SK-N-SH (cell line): ENCODE measurements around the gene SNAI3. TPM values are rescaled to one million over a fixed set of nuclear protein-coding genes. Genes with fewer than 3 reads are reported as not detected.

Experiments
- CTCF ChIA-PET: fragments of 300-600, 350-600 bp; formaldehyde crosslinking; extraction: SDS; loops from one replicate; lab custom pipeline; 2021; lab: Yijun Ruan, JAX
- POLR2A ChIA-PET: fragments of 350-600 bp; sonication (Branson Sonifier 250); formaldehyde crosslinking; extraction: SDS; loops from one replicate; lab custom pipeline; 2020; ENCODE audit warnings: antibody characterized with exemption, inconsistent platforms; lab: Yijun Ruan, JAX
- DNase-seq: peaks from one replicate; pipeline ENCODE4 v3.0.0; 2012
- H2AFZ ChIP-seq: fragments of 200-600 bp; sonication (generic); 2 replicates; pipeline ENCODE4 v1.8.1; 2016; ENCODE audit warnings: antibody characterized with exemption, mild to moderate bottlenecking, low read depth
- H3F3A ChIP-seq: fragments of 200-600 bp; sonication (generic); replicated peaks from 2 replicates; pipeline ENCODE3; 2016; ENCODE audit warnings: antibody characterized with exemption, mild to moderate bottlenecking; ENCODE audit not compliant: insufficient read depth
- H3K27ac ChIP-seq, 2 experiments: fragments of 200-500 bp in 1 of 2; fragments of 200-600 bp in 1 of 2; sonication (Bioruptor generic) in 1 of 2; sonication (generic), shearing (Covaris generic) in 1 of 2; 2 replicates each; pipeline versions ENCODE4 v1.5.1 to v1.6.1; 2014 to 2016; ENCODE audit warnings: low read depth in 2 of 2, inconsistent platforms in 1 of 2, low read length in 1 of 2, mild to moderate bottlenecking in 1 of 2, mixed read lengths in 1 of 2
- H3K27me3 ChIP-seq: fragments of 200-600 bp; sonication (generic), shearing (Covaris generic); 2 replicates; pipeline ENCODE4 v1.6.1; 2016; ENCODE audit warnings: mixed run types; ENCODE audit not compliant: insufficient read depth
- H3K36me3 ChIP-seq, 2 experiments: fragments of 200-500 bp in 1 of 2; fragments of 200-600 bp in 1 of 2; sonication (Bioruptor generic) in 1 of 2; sonication (generic) in 1 of 2; replicated peaks in 1 of 2; 2 replicates each; pipeline versions ENCODE3 to v1.5.1; 2014 to 2016; ENCODE audit warnings: low read length in 1 of 2, mild to moderate bottlenecking in 1 of 2; ENCODE audit not compliant: insufficient read depth in 2 of 2, control insufficient read depth in 1 of 2
- H3K4me1 ChIP-seq, 2 experiments: fragments of 200-500 bp in 1 of 2; fragments of 200-600 bp in 1 of 2; sonication (Bioruptor generic) in 1 of 2; sonication (generic), shearing (Covaris generic) in 1 of 2; 2 replicates each; pipeline versions ENCODE4 v1.5.1 to v1.6.1; 2014 to 2016; ENCODE audit warnings: low read depth in 1 of 2, low read length in 1 of 2, mixed run types in 1 of 2; ENCODE audit not compliant: insufficient read depth in 2 of 2, control insufficient read depth in 1 of 2
- H3K4me2 ChIP-seq: fragments of 200-600 bp; sonication (generic), shearing (Covaris generic); 2 replicates; pipeline ENCODE4 v1.6.1; 2017; ENCODE audit warnings: mixed run types
- H3K4me3 ChIP-seq, 2 experiments: fragments of 200-500 bp in 1 of 2; fragments of 200-600 bp in 1 of 2; sonication (Bioruptor generic) in 1 of 2; sonication (generic), shearing (Covaris generic) in 1 of 2; 2 replicates each; pipeline versions ENCODE4 v1.5.1 to v1.8.1; 2014 to 2016; ENCODE audit warnings: low read depth in 2 of 2, inconsistent platforms in 1 of 2, low read length in 1 of 2, mild to moderate bottlenecking in 1 of 2, mixed read lengths in 1 of 2, moderate library complexity in 1 of 2
- H3K79me2 ChIP-seq: fragments of 200-600 bp; sonication (generic); 2 replicates; pipeline ENCODE4 v1.8.1; 2017; ENCODE audit warnings: mild to moderate bottlenecking; ENCODE audit not compliant: insufficient read depth
- H3K9ac ChIP-seq: fragments of 200-600 bp; sonication (generic); 2 replicates; pipeline ENCODE4 v1.6.1; 2017; ENCODE audit warnings: mixed run types
- H3K9me2 ChIP-seq: fragments of 200-600 bp; sonication (generic); 2 replicates; pipeline ENCODE4 v1.6.1; 2017; ENCODE audit warnings: mixed run types
- H3K9me3 ChIP-seq: fragments of 200-600 bp; sonication (generic); 2 replicates; pipeline ENCODE4 v1.6.1; 2017; ENCODE audit warnings: mixed run types, mild to moderate bottlenecking, moderate library complexity
- H4K20me1 ChIP-seq: fragments of 200-600 bp; sonication (generic); 2 replicates; pipeline ENCODE4 v1.6.1; 2017; ENCODE audit warnings: mild to moderate bottlenecking, mixed run types; ENCODE audit not compliant: insufficient read depth
- CHD2 ChIP-seq: fragments of 150-350 bp; IDR thresholded peaks from 2 replicates; pipeline ENCODE4 v1.6.1; 2018; ENCODE audit warnings: low read length; ENCODE audit not compliant: partially characterized antibody
- CTCF ChIP-seq: fragments of 200-600 bp; sonication (generic); IDR thresholded peaks from 2 replicates; pipeline ENCODE4 v1.6.1; 2017; ENCODE audit warnings: antibody characterized with exemption, mild to moderate bottlenecking, moderate library complexity
- EZH2phosphoT487 ChIP-seq: fragments of 200-600 bp; sonication (generic); IDR thresholded peaks from 2 replicates; pipeline ENCODE4 v1.6.1; 2017; ENCODE audit warnings: low read depth, mixed run types, mild to moderate bottlenecking, antibody characterized with exemption, moderate library complexity, borderline replicate concordance
- FOSL2 ChIP-seq: IDR thresholded peaks from 2 replicates; pipeline ENCODE4 v1.4.0; 2012; ENCODE audit warnings: low read depth, mild to moderate bottlenecking, moderate library complexity, borderline replicate concordance
- FOXJ3 ChIP-seq: sonication (generic); formaldehyde crosslinking; IDR thresholded peaks from 2 replicates; pipeline ENCODE4 v1.5.1; 2020; ENCODE audit warnings: mild to moderate bottlenecking, missing genetic modification reagents
- GABPA ChIP-seq: IDR thresholded peaks from 2 replicates; pipeline ENCODE4 v1.4.0; 2012; ENCODE audit warnings: low read depth, mild to moderate bottlenecking
- IRF3 ChIP-seq: fragments of 150-350 bp; IDR thresholded peaks from 2 replicates; pipeline ENCODE4 v1.6.1; 2016; ENCODE audit warnings: mild to moderate bottlenecking, low read depth, low read length
- JUND ChIP-seq: IDR thresholded peaks from 2 replicates; pipeline ENCODE4 v1.4.0; 2012
- MAX ChIP-seq: IDR thresholded peaks from 2 replicates; pipeline ENCODE4 v1.4.0; 2012; ENCODE audit warnings: low read depth
- MXI1 ChIP-seq: IDR thresholded peaks from 2 replicates; pipeline ENCODE4 v1.6.1; 2012; ENCODE audit warnings: mild to moderate bottlenecking, low read depth, low read length, improper control_type of control experiment
- RAD21 ChIP-seq: IDR thresholded peaks from 2 replicates; pipeline ENCODE4 v1.6.1; 2012; ENCODE audit warnings: mild to moderate bottlenecking, low read length
- RCOR1 ChIP-seq: fragments of 150-350 bp; IDR thresholded peaks from 2 replicates; pipeline ENCODE4 v1.6.1; 2017; ENCODE audit warnings: antibody characterized with exemption, low read length
- REST ChIP-seq: IDR thresholded peaks from 2 replicates; pipeline ENCODE4 v1.6.1; 2012; ENCODE audit warnings: mild to moderate bottlenecking, low read depth, low read length, moderate library complexity
- RFX5 ChIP-seq: IDR thresholded peaks from 2 replicates; pipeline ENCODE4 v1.6.1; 2012; ENCODE audit warnings: mild to moderate bottlenecking, improper control_type of control experiment, low read length
- SIN3A ChIP-seq: IDR thresholded peaks from 2 replicates; pipeline ENCODE4 v1.6.1; 2012; ENCODE audit warnings: low read depth, mild to moderate bottlenecking, low read length, moderate library complexity, borderline replicate concordance
- SMC3 ChIP-seq: IDR thresholded peaks from 2 replicates; pipeline ENCODE4 v1.6.1; 2012; ENCODE audit warnings: low read depth, low read length, improper control_type of control experiment
- TAF1 ChIP-seq: IDR thresholded peaks from 2 replicates; pipeline ENCODE4 v1.6.1; 2012; ENCODE audit warnings: low read depth, mild to moderate bottlenecking, low read length, moderate library complexity, borderline replicate concordance
- TCF12 ChIP-seq: IDR thresholded peaks from 2 replicates; pipeline ENCODE4 v1.4.0; 2012
- TEAD4 ChIP-seq: IDR thresholded peaks from 2 replicates; pipeline ENCODE4 v1.4.0; 2012; ENCODE audit warnings: mild to moderate bottlenecking, borderline replicate concordance; ENCODE audit not compliant: insufficient read depth
- WGBS: methylation state at CpG from one replicate; pipeline ENCODE4 v1.1.6; 2017; ENCODE audit warnings: low lambda C conversion rate; 5-methylcytosine and 5-hydroxymethylcytosine counted together
- polyA plus RNA-seq, 3 experiments: library from polyadenylated mRNA; depleted of rRNA; stranded (reverse); fragments of >200 nt; gene quantifications; 2 replicates each; pipeline ENCODE4 v1.2.3, GENCODE V29; 2012
- TF ChIP-seq, protein P1 (sequence below): IDR thresholded peaks from 2 replicates; pipeline ENCODE4; 2012

SNAI3 gene
- polyA plus RNA-seq, 1 of the 3 experiments (the other 2 are of a cell fraction) = 0.03 TPM

DNA sequence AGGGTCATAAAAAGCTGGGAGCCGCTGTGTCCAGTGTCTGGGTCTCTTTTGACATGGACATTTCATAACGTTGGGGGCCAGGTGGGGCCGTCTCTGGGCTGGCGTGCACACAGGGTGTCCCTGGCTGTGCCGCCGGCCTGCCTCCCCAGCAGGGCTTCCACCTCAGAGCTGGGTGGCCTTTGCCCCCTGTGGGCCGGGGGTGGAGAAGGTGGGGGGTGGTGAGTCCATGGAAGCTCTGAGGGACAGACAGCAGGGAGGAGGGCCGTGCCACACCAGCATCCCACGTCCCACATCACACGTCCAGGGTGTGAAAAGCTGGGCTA, 908 bp upstream of the SNAI3 start:
- peaks cover 5 to 12% of the 10 kb centered on the region in 2 experiments; a peak in 2 of 4 replicates for H3K4me1 ChIP-seq
- TF ChIP-seq EZH2phosphoT487 (no peak), JUND (no peak), RCOR1 (no peak), TCF12 (no peak), SMC3 (no peak), MXI1 (no peak)
- TF ChIP-seq, all 33 proteins: peak for 0
- DNase-seq = no peak
- Histone ChIP-seq H3K36me3 (no peaks in the 10 kb centered on the region), H3F3A (peaks cover 5% of the 10 kb centered on the region), H4K20me1 (no peaks in the 10 kb centered on the region), H3K9ac (no peak overlapping the region), H3K4me2 (no peak overlapping the region), H3K9me2 (no peaks in the 10 kb centered on the region), H3K27me3 (no peaks in the 10 kb centered on the region; the same call in 1 of the 2 replicates), H3K79me2 (no peaks in the 10 kb centered on the region), H2AFZ (no peak overlapping the region), H3K4me3 (no peak overlapping the region), H3K27ac (no peak overlapping the region), H3K9me3 (no peaks in the 10 kb centered on the region)
- ChIA-PET CTCF (interaction anchor here (0.7 to 2.1 kb wide), 4 partner anchors 11 to 50 kb away, joined by 3 to 9 read pairs (median 4); no protein-coding TSS in a partner anchor), POLR2A (interaction anchor here (1.0 kb wide), 1 partner anchor 14 kb away, joined by 3 read pairs; no protein-coding TSS in a partner anchor)
- 52% methylated on average over 8 of the region's 10 CpGs for WGBS

GRCh38 chr16:88686062-88686438, 257 bp downstream of the SNAI3 start:
- H3K36me3 ChIP-seq = no peaks in the 10 kb centered on the region
- ChIA-PET POLR2A (interaction anchor here (1.0 kb wide), 1 partner anchor 13 kb away, joined by 3 read pairs; no protein-coding TSS in a partner anchor), CTCF (interaction anchor here (0.9 to 1.9 kb wide), 4 partner anchors 12 to 51 kb away, joined by 3 to 12 read pairs (median 5); no protein-coding TSS in a partner anchor)
- H3K9ac ChIP-seq = no peak overlapping the region
- 0 out of 2 replicates have a peak overlapping the region, but pooled peaks have one; percentile 74 for H2AFZ ChIP-seq
- H3K27me3 ChIP-seq = no peaks in the 10 kb centered on the region; the same call in 1 of the 2 replicates
- no peaks in the 10 kb centered on the region for H3K9me3 ChIP-seq
- H3K4me3 ChIP-seq = peak overlapping the region; percentile 51 to 73
- H3K4me1 ChIP-seq = peaks cover 5 to 12% of the 10 kb centered on the region in 2 experiments; a peak in 2 of 4 replicates
- H3K79me2 ChIP-seq = no peaks in the 10 kb centered on the region
- H4K20me1 ChIP-seq = no peaks in the 10 kb centered on the region
- H3K9me2 ChIP-seq = no peaks in the 10 kb centered on the region
- peaks cover 5% of the 10 kb centered on the region for H3F3A ChIP-seq
- no CpG with 5 or more reads among the region's 25 CpGs for WGBS
- peak overlapping the region; percentile 98 for H3K4me2 ChIP-seq
- no peak overlapping the region for H3K27ac ChIP-seq
- DNase-seq = no peak
- no peak for TF ChIP-seq FOXJ3 (CRISPR knock-in tag)
- TF ChIP-seq TEAD4 = no peak
- no peak for TF ChIP-seq RFX5
- no peak for TF ChIP-seq FOSL2
- no peak for TF ChIP-seq RAD21
- TF ChIP-seq CTCF = no peak
- no peak for TF ChIP-seq MAX
- TF ChIP-seq MXI1 = no peak
- no peak for TF ChIP-seq EZH2phosphoT487
- TF ChIP-seq GABPA = no peak
- TF ChIP-seq, protein P1, sequence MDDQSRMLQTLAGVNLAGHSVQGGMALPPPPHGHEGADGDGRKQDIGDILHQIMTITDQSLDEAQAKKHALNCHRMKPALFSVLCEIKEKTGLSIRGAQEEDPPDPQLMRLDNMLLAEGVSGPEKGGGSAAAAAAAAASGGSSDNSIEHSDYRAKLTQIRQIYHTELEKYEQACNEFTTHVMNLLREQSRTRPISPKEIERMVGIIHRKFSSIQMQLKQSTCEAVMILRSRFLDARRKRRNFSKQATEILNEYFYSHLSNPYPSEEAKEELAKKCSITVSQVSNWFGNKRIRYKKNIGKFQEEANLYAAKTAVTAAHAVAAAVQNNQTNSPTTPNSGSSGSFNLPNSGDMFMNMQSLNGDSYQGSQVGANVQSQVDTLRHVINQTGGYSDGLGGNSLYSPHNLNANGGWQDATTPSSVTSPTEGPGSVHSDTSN = no peak
- TF ChIP-seq CHD2 = no peak
- TF ChIP-seq SIN3A = no peak
- TF ChIP-seq REST = no peak
- no peak for TF ChIP-seq TAF1
- TF ChIP-seq IRF3 = no peak
